GM23338 (cell line): ENCODE results near the gene CTNNA2. TPM values are rescaled to one million over a fixed set of nuclear protein-coding genes. Genes with fewer than 3 reads are reported as not detected.

Experiments used
- ATAC-seq: fragments of 200-7000 bp; cut with Tn5 transposase; 3 replicates; pipeline ENCODE4 v1.9.1; 2020
- DNase-seq: peaks from one replicate; pipeline ENCODE4 v3.0.0-alpha.2; 2015; ENCODE audit warnings: low spot score
- H2AFZ ChIP-seq: fragments of 200-600 bp; sonication (generic); 2 replicates; pipeline ENCODE4 v1.8.0; 2016; ENCODE audit warnings: antibody characterized with exemption, mild to moderate bottlenecking, moderate library complexity
- H3F3A ChIP-seq: fragments of 200-600 bp; sonication (generic); replicated peaks from 2 replicates; pipeline ENCODE4 v1.8.0; 2017; ENCODE audit warnings: antibody characterized with exemption, mixed run types, low read depth
- H3K27ac ChIP-seq: fragments of 200-600 bp; sonication (generic); 2 replicates; pipeline ENCODE4 v1.6.1; 2016; ENCODE audit warnings: low read depth
- H3K27me3 ChIP-seq: fragments of 200-600 bp; sonication (generic); 2 replicates; pipeline ENCODE4 v1.8.0; 2016; ENCODE audit warnings: mild to moderate bottlenecking, mixed run types, moderate library complexity; ENCODE audit not compliant: insufficient read depth
- H3K36me3 ChIP-seq: fragments of 200-600 bp; sonication (generic); 2 replicates; pipeline ENCODE4 v1.8.0; 2016; ENCODE audit warnings: mild to moderate bottlenecking; ENCODE audit not compliant: insufficient read depth
- H3K4me1 ChIP-seq: fragments of 200-600 bp; sonication (generic); 2 replicates; pipeline ENCODE4 v1.8.0; 2016; ENCODE audit warnings: mild to moderate bottlenecking, moderate library complexity; ENCODE audit not compliant: insufficient read depth
- H3K4me2 ChIP-seq: fragments of 200-600 bp; sonication (generic); 2 replicates; pipeline ENCODE4 v1.7.1; 2017; ENCODE audit warnings: mixed run types
- H3K4me3 ChIP-seq: fragments of 200-600 bp; sonication (generic); 2 replicates; pipeline ENCODE4 v1.6.1; 2016; ENCODE audit warnings: mixed run types
- H3K79me2 ChIP-seq: fragments of 200-600 bp; sonication (generic); replicated peaks from 2 replicates; pipeline ENCODE4 v1.8.0; 2017; ENCODE audit warnings: mild to moderate bottlenecking; ENCODE audit not compliant: insufficient read depth
- H3K9me2 ChIP-seq: fragments of 200-600 bp; sonication (generic); 2 replicates; pipeline ENCODE4 v1.8.0; 2017; ENCODE audit not compliant: insufficient read depth
- H4K20me1 ChIP-seq: fragments of 200-600 bp; sonication (generic); replicated peaks from 2 replicates; pipeline ENCODE4 v1.8.0; 2017; ENCODE audit warnings: mild to moderate bottlenecking; ENCODE audit not compliant: insufficient read depth
- H3K27ac Mint-ChIP-seq: 2 replicates; pipeline ENCODE4 v1.8.0; 2020; ENCODE audit warnings: inconsistent platforms, mild to moderate bottlenecking, moderate library complexity, mixed read lengths
- H3K27me3 Mint-ChIP-seq: 3 replicates; pipeline ENCODE4 v1.8.0; 2022; ENCODE audit warnings: low read depth, mild to moderate bottlenecking, moderate library complexity, mixed read lengths, inconsistent platforms; ENCODE audit not compliant: insufficient read depth, poor library complexity
- H3K36me3 Mint-ChIP-seq: 3 replicates; pipeline ENCODE4 v1.8.0; 2021; ENCODE audit warnings: low read depth, mild to moderate bottlenecking, inconsistent platforms, moderate library complexity, mixed read lengths
- H3K4me1 Mint-ChIP-seq: 3 replicates; pipeline ENCODE4 v1.8.0; 2020; ENCODE audit warnings: mild to moderate bottlenecking, inconsistent platforms, mixed read lengths
- H3K4me3 Mint-ChIP-seq: 3 replicates; pipeline ENCODE4 v1.8.0; 2021; ENCODE audit warnings: moderate library complexity, mild to moderate bottlenecking, inconsistent platforms, mixed read lengths
- H3K9me3 Mint-ChIP-seq: 3 replicates; pipeline ENCODE4 v1.8.0; 2020; ENCODE audit warnings: moderate library complexity, mild to moderate bottlenecking, inconsistent platforms, mixed read lengths
- CREB1 ChIP-seq: fragments of 250-450 bp; sonication (Bioruptor Pico); IDR thresholded peaks from 2 replicates; pipeline ENCODE4 v1.5.0; 2020; ENCODE audit warnings: low read depth, mild to moderate bottlenecking, moderate library complexity
- CTCF ChIP-seq, 2 experiments: fragments of 200-600 bp in 1 of 2; sonication (generic) in 1 of 2; conservative IDR thresholded peaks; 2 replicates each; pipeline versions ENCODE4 v1.5.1 to v1.6.1; 2016 to 2017; ENCODE audit warnings: antibody characterized with exemption in 2 of 2, low read depth in 2 of 2, mild to moderate bottlenecking in 2 of 2, moderate library complexity in 1 of 2
- ETS1 ChIP-seq: IDR thresholded peaks from 2 replicates; pipeline ENCODE4 v1.6.1; 2016; ENCODE audit warnings: antibody characterized with exemption
- EZH2 ChIP-seq: fragments of 200-600 bp; sonication (generic); IDR thresholded peaks from one replicate; pipeline ENCODE4 v1.8.0; 2017; ENCODE audit warnings: antibody characterized with exemption, mild to moderate bottlenecking, low read depth; ENCODE audit not compliant: unreplicated experiment
- EZH2phosphoT487 ChIP-seq: fragments of 200-600 bp; sonication (generic); IDR thresholded peaks from one replicate; pipeline ENCODE4 v1.8.1; 2018; ENCODE audit warnings: antibody characterized with exemption; ENCODE audit not compliant: unreplicated experiment
- JUNB ChIP-seq: IDR thresholded peaks from one replicate; pipeline ENCODE4 v1.6.1; 2016; ENCODE audit warnings: antibody characterized with exemption; ENCODE audit not compliant: unreplicated experiment
- NANOG ChIP-seq: IDR thresholded peaks from 2 replicates; pipeline ENCODE4 v1.6.1; 2016; ENCODE audit warnings: antibody characterized with exemption, borderline replicate concordance
- POLR2AphosphoS5 ChIP-seq: IDR thresholded peaks from 2 replicates; pipeline ENCODE4 v1.6.1; 2016; ENCODE audit warnings: antibody characterized with exemption, low read depth
- REST ChIP-seq: IDR thresholded peaks from one replicate; pipeline ENCODE4 v1.6.1; 2018; ENCODE audit warnings: antibody characterized with exemption; ENCODE audit not compliant: unreplicated experiment
- STAT1 ChIP-seq: IDR thresholded peaks from one replicate; pipeline ENCODE4 v1.6.1; 2016; ENCODE audit warnings: antibody characterized with exemption; ENCODE audit not compliant: unreplicated experiment
- ZNF114 ChIP-seq: fragments of 250-450 bp; sonication (Bioruptor Pico); IDR thresholded peaks from 2 replicates; pipeline ENCODE4 v1.5.0; 2020; ENCODE audit warnings: mild to moderate bottlenecking, moderate library complexity
- ZNF331 ChIP-seq: fragments of 250-450 bp; sonication (Bioruptor Pico); IDR thresholded peaks from 2 replicates; pipeline ENCODE4 v1.5.0; 2020; ENCODE audit warnings: low read depth, mild to moderate bottlenecking, moderate library complexity
- ZNF462 ChIP-seq: fragments of 250-450 bp; sonication (Bioruptor Pico); IDR thresholded peaks from 2 replicates; pipeline ENCODE4 v1.5.0; 2020; ENCODE audit warnings: mild to moderate bottlenecking, moderate library complexity
- polyA plus RNA-seq: library from polyadenylated mRNA; unstranded; fragments of >200 nt; fragmentation: Nextera tagmentation; extraction: Ambion mirVana; gene quantifications from 2 replicates; pipeline ENCODE4 v1.2.1, GENCODE V29; 2016
- total RNA-seq: library from RNA; depleted of rRNA; stranded (reverse); fragments of >200 nt; shearing (Covaris generic); gene quantifications from 2 replicates; pipeline ENCODE4 v1.2.3, GENCODE V29; 2014

Gene CTNNA2
- total and polyA plus RNA-seq, 2 experiments from 2014 or later, result 6.4 to 15.6 TPM

GRCh38 chr2:79984476-79984875, 471.6 kb downstream of the CTNNA2 start:
- Histone ChIP-seq H3K27ac (no peak overlapping the region), H4K20me1 (no peaks in the 10 kb centered on the region), H2AFZ (no peak overlapping the region), H3F3A (no peaks in the 10 kb centered on the region), H3K4me1 (peaks cover 19% of the 10 kb centered on the region), H3K4me2 (no peak overlapping the region), H3K4me3 (no peak overlapping the region), H3K27me3 (no peaks in the 10 kb centered on the region), H3K9me2 (no peaks in the 10 kb centered on the region), H3K79me2 (no peaks in the 10 kb centered on the region), H3K36me3 (no peaks in the 10 kb centered on the region)
- TF ChIP-seq STAT1 (no peak), REST (no peak), ETS1 (no peak), ZNF462 (no peak), ZNF331 (CRISPR knock-in tag) (no peak), NANOG (no peak), ZNF114 (CRISPR knock-in tag) (no peak), JUNB (no peak), EZH2 (no peak), CTCF (conservative IDR thresholded peaks at IDR 0.05; ENCODE audit: low read depth in 2 of 2) (no peak), POLR2AphosphoS5 (no peak), CREB1 (no peak), EZH2phosphoT487 (no peak)
- no peaks in the 10 kb centered on the region for H3K36me3 Mint-ChIP-seq
- peaks cover 16% of the 10 kb centered on the region; the same call in 2 of the 3 replicates for H3K4me1 Mint-ChIP-seq
- DNase-seq (no peak), ATAC-seq (no peak)
- H3K27ac Mint-ChIP-seq, result no peak overlapping the region
- H3K9me3 Mint-ChIP-seq, result no peaks in the 10 kb centered on the region
- H3K4me3 Mint-ChIP-seq, result no peak overlapping the region
- peaks cover 5% of the 10 kb centered on the region for H3K27me3 Mint-ChIP-seq
